Gastroesophageal sphincter (tissue), 3 donors: Measurements from ENCODE around the gene HDDC2.

Experiments used
- CTCF ChIP-seq, 4 experiments: fragments of 200-600 bp in 2 of 4; fragments of 450-650 bp in 2 of 4; sonication (generic) in 1 of 4; IDR thresholded peaks; one replicate each; pipeline ENCODE4 v1.5.1; 2017 to 2019; ENCODE audit warnings: antibody characterized with exemption in 4 of 4, mild to moderate bottlenecking in 2 of 4, moderate library complexity in 2 of 4
- EP300 ChIP-seq: sonication (generic); formaldehyde crosslinking; IDR thresholded peaks from one replicate; pipeline ENCODE4 v1.6.1; 2017; ENCODE audit warnings: antibody characterized with exemption, mild to moderate bottlenecking
- POLR2A ChIP-seq, 2 donors: fragments of 450-650 bp; IDR thresholded peaks; one replicate each; pipeline ENCODE4 v1.6.1; 2017; ENCODE audit warnings: antibody characterized with exemption in 2 of 2, mild to moderate bottlenecking in 2 of 2, moderate library complexity in 1 of 2

GRCh38 chr6:125279961-125280360 is 21.8 kb downstream of the HDDC2 start:
- TF ChIP-seq CTCF (IDR thresholded peaks at IDR 0.05) (no peak), EP300 (no peak), POLR2A (IDR thresholded peaks at IDR 0.05) (no peak)
